ENCODE data around the gene RAB6D. TPM values are rescaled to one million over a fixed set of nuclear protein-coding genes. Genes with fewer than 3 reads are reported as not detected.
"Not testable (repeated sequence)": the region's sequence is repeated elsewhere in the genome, so short reads cannot be mapped to it uniquely, and the experiment has no call there.

RAB6D gene
- total RNA-seq, result 0.16 TPM
- long read RNA-seq, result 0 reads

DNA sequence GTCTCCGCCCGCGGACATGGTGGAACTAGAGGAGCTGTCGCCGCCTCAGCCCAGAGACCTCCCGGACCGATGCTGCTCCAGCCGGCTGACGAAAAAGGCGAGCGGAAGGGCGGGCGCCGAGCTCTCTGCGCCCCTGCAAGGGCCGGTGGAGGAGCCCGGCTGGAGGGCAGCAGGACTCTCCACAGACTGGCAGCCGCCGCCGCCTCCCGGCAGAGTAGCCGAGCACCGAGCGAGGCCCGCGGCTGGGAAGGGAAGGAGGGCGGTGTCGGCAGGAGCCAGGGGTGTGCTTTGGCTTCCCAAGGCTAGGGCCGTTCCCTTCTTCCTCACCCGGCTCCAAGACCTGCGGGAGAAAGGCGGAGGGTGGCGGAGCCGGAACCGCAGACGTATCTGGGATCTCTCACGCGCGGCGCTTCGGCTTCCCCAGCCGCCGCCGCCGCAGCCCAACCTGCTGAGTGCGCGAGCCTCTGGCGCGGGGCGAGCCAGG, at the start of gene RAB6D:
TSS of gene RAB6D (minus strand) at position 466 of the 484 bp plus-strand sequence. CDS start at position 18, 448 bp downstream.
- DNase-seq (ENCODE audit: low spot score), result not testable (repeated sequence)

DNA sequence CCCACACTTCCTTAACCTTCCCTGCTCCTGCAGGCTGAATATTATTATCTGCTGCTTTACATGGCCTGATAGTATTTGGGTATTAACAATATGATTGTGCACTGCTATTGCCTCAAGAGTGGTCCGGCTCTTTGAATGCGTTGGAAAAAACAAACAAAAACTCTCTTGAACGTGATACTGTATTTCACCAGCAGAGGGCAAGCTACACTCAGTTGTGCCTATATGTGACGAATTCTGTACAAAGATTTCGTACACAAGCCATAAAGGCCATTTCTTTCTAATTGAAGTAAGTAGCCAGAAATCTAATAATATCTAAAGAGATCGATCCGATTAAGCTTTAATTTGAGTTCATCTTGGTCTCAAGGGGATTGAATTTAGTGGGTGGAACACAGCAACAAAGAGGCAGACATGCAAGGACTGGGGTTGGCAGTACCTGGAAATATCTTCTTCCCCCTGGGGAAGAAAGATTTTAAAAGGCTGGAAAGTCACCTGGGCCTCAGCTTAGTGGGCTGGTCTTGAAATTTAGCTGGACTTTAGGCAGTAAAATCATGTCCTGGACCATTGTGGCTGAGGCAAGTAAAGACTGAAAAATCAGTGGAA, 49.3 kb upstream of the RAB6D start:
- intact Hi-C loops (cut with DNase I), result loop anchor here (2.0 to 10.0 kb wide), 3 partner anchors 99 to 732 kb away; no protein-coding TSS in a partner anchor
- DNase-seq (ENCODE audit: low spot score), result no peak

More for the DNA sequence above, at the start of gene RAB6D:
- intact Hi-C loops (cut with DNase I), result not testable (repeated sequence)

DNA sequence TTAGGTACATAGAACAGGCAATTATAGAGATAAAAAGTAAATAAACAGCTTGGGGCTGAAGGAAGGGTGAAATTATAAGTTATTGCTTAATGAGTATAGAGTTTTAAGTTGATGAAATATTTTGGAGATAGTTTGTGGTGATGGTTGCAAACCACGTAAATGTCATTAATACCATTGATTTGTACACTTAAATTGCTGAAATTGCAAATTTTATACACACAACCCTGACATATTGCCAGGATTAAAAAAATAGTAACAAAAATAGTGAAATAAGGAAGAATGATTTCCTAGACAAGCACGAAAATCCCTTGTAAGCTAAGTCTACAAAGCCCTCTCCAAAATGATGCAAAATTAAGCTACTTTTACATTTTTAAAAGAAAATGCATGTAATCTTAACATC, 46.2 kb upstream of the RAB6D start:
- no peak for DNase-seq (ENCODE audit: low spot score)
- intact Hi-C loops (cut with DNase I), result loop anchor here (5.0 to 10.0 kb wide), 2 partner anchors 102 to 735 kb away; no protein-coding TSS in a partner anchor

- DNase-seq (ENCODE audit: low spot score), result no peak
- intact Hi-C loops (cut with DNase I), result no loop called here
Observed at GRCh38 chr2:131408778-131409177, 44.8 kb upstream of the RAB6D start.

GRCh38 chr2:131408207-131408606, 44.2 kb upstream of the RAB6D start:
- no peak for DNase-seq (ENCODE audit: low spot score)
- intact Hi-C loops (cut with DNase I), result no loop called here

DNA sequence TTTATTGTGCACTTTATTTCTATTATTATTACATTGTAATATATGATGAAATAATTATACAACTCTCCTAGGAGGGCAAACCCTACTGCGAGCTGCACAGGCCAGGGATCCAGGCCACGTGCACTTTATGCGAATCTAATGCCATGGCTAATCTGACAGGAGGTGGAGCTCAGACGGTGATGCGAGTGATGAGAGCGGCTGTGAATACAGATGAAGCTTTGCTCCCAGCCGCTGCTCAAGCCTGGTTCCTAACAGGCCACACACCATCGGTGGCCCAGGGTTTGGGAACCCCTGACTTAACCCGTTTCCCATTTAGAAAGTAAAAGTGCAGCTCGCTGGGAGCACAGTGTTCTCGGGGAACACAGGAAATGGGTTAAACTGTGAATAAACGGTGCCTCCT, 40.8 kb upstream of the RAB6D start:
- DNase-seq (ENCODE audit: low spot score), result no peak
- intact Hi-C loops (cut with DNase I), result no loop called here

- intact Hi-C loops (cut with DNase I), result no loop called here
- DNase-seq (ENCODE audit: low spot score), result no peak
Observed at GRCh38 chr2:131402320-131403039, 38.5 kb upstream of the RAB6D start.

GRCh38 chr2:131400849-131401248, 36.9 kb upstream of the RAB6D start:
- no peak for DNase-seq (ENCODE audit: low spot score)
- intact Hi-C loops (cut with DNase I), result no loop called here

DNA sequence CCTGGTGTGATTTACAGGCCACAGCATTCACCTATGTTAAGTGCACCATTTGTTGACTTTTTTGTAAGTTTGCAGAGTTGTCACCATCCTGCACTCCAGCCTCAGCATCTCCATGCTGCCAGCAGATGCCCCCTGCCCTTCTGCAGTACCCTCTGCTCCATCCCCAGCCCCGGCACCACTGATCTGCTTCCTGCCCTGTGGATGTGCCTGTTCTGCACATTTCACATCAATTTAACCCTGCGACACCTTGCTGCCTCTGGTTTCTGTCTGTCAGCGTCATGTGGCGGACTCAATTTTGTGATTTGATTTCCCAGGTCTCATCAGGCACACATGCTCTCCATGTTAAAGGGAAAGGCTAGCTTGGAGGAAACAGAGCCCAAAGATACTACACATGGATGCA, 36.5 kb upstream of the RAB6D start:
- DNase-seq (ENCODE audit: low spot score); intact Hi-C loops (cut with DNase I): not testable (repeated sequence)

DNA sequence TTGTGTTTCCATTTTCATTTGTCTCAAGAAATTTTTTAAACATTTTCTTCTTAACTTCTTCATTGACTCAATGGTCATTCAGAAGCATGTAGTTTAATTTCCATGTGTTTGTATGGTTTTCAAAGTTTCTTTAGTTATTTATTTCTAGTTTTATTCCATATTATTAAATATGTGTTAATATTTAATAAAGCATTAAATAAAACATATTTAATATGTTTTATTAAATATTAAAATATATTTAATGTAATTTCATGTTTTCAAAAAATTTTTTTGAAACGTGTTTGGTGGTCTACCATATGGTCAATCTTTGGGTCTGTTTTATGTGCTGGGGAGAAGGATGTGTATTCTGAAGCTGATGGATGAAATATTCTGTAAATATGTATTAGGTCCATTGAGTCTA, 32.2 kb upstream of the RAB6D start:
- intact Hi-C loops (cut with DNase I); DNase-seq (ENCODE audit: low spot score): not testable (repeated sequence)

DNA sequence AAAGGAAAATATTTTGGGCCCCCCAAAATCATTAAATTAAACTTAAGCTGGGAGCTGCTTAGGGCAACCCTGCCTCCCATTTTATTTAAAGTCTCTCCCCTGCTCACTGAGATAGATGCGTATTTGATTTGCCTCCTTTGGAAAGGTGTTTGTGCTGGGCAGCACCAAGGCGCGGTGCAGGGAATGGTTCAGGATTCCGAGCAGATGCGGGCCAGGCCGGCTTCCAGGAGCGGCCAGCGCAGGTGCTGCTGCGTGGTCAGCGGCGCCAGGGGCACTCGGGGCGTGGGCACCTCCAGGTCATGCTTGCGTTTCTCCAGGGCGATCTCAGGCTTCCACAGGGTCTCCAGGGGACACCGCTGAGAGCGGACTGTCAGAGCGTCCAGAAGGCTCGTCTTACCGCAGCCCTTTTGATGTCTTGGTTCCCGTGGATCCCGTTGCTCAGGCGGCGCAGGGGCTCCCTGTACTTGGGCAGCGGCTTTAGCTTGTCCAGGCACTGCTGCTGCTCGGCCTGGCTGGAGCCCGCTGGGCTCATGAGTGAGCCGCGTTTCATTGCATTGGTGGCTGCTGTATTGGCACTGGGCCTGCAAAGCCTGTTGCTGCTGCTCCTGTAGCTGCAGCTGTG, 31.2 kb upstream of the RAB6D start:
- DNase-seq (ENCODE audit: low spot score); intact Hi-C loops (cut with DNase I): not testable (repeated sequence)

- no peak for DNase-seq (ENCODE audit: low spot score)
Observed at GRCh38 chr2:131394147-131394931, 30.4 kb upstream of the RAB6D start.

GRCh38 chr2:131391953-131392352, 28.0 kb upstream of the RAB6D start:
- DNase-seq (ENCODE audit: low spot score); intact Hi-C loops (cut with DNase I): not testable (repeated sequence)

More at GRCh38 chr2:131394147-131394931, 30.4 kb upstream of the RAB6D start:
- intact Hi-C loops (cut with DNase I), result no loop called here

DNA sequence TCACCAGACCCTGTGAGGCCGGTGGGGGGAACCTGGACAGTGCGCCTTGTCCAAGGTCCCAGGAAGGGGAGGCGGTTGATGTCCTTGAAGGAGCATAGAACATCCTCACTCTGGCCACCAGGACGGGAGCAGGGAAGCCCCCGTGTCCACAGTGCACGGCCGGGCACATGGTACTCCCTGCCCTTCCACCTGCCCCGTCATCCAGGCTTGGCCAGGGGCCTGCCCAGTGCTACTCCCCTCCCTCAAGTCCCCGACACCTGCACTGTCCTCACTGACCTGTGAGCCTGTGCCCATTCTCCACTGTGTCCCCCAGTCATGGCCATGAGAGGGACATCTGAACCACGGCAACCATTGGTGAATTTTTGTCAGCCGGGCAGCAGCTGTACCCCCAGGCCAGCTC, 27.5 kb upstream of the RAB6D start:
- intact Hi-C loops (cut with DNase I); DNase-seq (ENCODE audit: low spot score): not testable (repeated sequence)

DNA sequence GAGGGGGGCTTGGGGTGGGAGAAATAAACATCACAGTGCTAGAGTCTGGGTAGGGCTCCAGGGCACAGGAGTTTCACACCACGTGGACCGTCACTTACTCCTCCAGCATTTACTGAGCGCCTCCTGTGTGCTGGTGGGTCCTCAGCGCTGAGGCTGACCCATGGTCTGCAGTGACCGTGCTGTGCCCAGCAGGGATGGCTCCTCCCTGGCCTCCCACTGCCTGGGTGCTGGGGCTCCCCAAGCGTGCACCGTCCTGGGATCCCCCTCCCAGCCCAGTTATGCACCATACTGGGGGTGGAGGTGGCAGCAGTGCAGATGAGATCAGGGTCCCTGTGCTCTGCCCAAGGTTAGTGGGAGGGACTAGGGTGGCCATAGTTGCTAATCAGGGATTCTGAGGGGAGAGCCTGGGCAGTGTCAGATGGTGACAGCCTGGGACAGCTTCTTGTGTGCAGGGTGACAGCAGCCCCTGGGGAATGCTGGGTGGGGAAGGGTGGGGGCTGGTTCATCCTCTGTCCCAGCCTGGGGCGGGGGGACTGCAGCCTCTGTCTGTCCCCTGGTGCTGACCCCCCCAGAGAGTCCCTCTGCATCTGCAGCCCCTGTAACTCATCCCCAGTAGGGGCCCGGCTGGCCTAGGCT, 26.6 kb upstream of the RAB6D start:
- intact Hi-C loops (cut with DNase I); DNase-seq (ENCODE audit: low spot score): not testable (repeated sequence)

DNA sequence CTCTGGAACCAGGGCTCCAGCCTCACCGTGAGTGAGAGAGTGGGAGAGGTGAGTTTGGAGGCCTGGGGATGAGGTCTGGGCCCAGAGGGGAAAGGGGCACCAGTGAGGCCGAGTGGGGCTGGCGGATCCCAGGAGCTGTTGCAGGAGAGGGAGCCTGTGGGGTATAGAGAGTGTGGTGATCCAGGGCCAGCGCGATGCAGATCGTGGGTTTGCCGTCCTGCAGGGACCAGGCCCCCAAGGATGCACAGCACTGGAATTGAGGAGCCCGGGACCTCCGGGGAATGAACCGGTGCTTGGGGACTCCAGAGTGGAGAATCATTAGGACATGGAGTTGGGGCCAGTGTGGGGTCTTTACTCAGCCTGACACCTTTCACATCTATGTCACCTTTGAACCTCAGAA, 25.7 kb upstream of the RAB6D start:
- intact Hi-C loops (cut with DNase I), result no loop called here
- DNase-seq (ENCODE audit: low spot score), result no peak

- intact Hi-C loops (cut with DNase I); DNase-seq (ENCODE audit: low spot score): not testable (repeated sequence)
Observed at GRCh38 chr2:131388834-131389233, 24.9 kb upstream of the RAB6D start.

DNA sequence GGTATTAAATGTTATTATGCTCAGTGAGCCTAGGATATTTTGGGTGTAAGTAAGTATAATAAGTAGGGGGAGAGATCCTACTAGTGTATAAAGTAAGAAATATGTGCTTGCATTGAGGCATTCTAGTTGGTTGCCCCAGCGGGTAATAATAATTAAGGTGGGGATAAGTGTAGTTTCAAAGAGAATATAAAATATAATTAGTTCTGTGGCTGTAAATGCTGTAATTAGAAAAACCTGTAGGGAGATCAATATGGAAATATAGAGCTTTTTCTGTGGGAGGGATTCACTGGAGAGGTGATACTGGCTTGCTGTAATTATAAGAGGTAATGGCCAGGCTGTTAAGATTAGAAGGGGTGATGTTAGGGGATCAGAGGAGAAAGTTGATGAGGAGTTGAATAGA, 9.1 kb upstream of the RAB6D start:
- DNase-seq (ENCODE audit: low spot score); intact Hi-C loops (cut with DNase I): not testable (repeated sequence)

DNA sequence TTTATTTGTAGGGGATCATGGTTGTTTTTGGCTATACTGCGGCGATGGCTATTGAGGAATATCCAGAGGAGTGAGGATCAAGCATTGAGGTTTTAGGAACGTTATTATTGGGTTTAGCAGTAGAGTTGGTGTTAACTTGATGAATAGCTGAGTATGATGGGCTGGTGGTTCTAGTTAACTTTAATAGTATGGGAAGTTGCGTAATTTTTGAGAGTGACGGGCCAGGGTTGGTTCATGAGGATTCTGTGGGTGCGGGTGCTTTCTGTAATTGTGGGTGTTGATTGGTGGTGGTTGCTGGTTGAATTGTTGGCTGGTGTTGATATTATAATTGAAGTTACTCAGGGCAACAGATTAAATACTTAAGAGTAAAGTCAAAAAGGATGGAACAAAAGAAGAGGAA, 6.0 kb upstream of the RAB6D start:
- intact Hi-C loops (cut with DNase I), result no loop called here
- no peak for DNase-seq (ENCODE audit: low spot score)
